Kidney epithelial cell (primary cell): ENCODE data around the gene OR5D16. TPM values are rescaled to one million over a fixed set of nuclear protein-coding genes. Genes with fewer than 3 reads are reported as not detected.
"Not testable (repeated sequence)": the region's sequence is repeated elsewhere in the genome, so short reads cannot be mapped to it uniquely, and the experiment has no call there.

Experiments used
- DNase-seq: peaks from one replicate; pipeline ENCODE4 v3.0.0-alpha.2; 2010; ENCODE audit warnings: low read depth
- H3K27me3 ChIP-seq: 2 replicates; pipeline ENCODE4 v1.6.0; 2011; ENCODE audit warnings: low read length; ENCODE audit not compliant: control insufficient read depth, insufficient read depth
- H3K36me3 ChIP-seq: 2 replicates; pipeline ENCODE4 v1.5.1; 2011; ENCODE audit warnings: low read length; ENCODE audit not compliant: control insufficient read depth, insufficient read depth
- H3K4me3 ChIP-seq: 2 replicates; pipeline ENCODE4 v1.5.1; 2011; ENCODE audit warnings: low read depth, mild to moderate bottlenecking, control low read depth, low read length
- total RNA-seq: library from RNA; depleted of rRNA; stranded (reverse); fragments of >200 nt; gene quantifications from 2 replicates; pipeline ENCODE4 v1.2.3, GENCODE V29; 2015

OR5D16 gene
- total RNA-seq, 1 donor from 2014 or later, result not detected

DNA sequence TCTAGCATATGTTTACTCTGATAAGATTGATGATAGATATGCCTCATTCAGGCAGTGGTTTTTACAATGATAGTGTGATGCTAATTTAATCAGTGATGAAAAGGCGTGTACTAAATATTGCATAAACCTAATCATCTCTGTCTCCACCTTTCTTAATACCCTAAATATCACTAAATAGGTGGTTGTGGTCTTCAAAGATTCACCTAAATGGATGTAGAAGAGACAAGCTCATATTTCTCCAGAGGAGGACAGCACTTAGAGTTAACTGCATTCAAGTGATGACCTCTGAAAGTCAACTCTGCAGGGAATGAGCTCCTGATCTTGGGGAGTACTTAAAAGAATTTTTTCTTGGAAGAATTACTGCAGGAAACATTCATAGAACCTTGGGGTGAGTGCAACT, 44.4 kb downstream of the OR5D16 start, which contains the start of gene TRIM51:
TRIM51 (plus strand) TSS at position 301 of the 400 bp plus-strand sequence. CDS start 2,132 bp downstream, outside the sequence.
- H3K4me3 ChIP-seq, DNase-seq, H3K36me3 ChIP-seq, H3K27me3 ChIP-seq: not testable (repeated sequence)

DNA sequence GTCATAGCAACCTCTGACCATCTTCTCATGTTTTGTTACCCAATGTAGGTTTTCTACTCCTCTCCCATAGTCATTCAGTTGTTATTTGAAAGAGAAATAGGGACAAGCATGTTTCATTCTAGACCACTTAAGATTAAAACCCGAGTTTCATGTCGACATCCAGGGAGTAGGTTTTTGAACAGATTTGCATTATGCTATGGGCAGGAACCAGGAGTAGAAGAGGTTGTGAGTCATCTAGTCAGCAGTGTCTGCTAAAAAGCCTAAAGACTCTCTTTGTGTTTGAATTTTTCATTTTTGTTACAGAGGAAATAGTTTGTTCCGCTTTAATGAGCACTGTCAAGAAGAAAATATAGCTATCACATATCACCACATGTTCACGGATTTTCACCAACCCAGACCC, 46.4 kb downstream of the OR5D16 start:
- H3K27me3 ChIP-seq, DNase-seq, H3K4me3 ChIP-seq, H3K36me3 ChIP-seq: not testable (repeated sequence)

DNA sequence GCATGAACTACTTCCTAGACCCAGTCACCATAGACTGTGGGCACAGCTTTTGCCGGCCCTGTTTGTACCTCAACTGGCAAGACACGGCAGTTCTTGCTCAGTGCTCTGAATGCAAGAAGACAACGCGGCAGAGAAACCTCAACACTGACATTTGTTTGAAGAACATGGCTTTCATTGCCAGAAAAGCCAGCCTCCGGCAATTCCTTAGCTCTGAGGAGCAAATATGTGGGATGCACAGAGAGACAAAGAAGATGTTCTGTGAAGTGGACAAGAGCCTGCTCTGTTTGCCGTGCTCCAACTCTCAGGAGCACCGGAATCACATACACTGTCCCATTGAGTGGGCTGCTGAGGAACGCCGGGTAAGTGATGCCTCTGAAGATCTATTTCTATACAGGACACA, 46.9 kb downstream of the OR5D16 start:
- H3K4me3 ChIP-seq, H3K27me3 ChIP-seq, H3K36me3 ChIP-seq, DNase-seq: not testable (repeated sequence)

Other genes starting within 250 kb of the OR5D16 start
- not detected in 2 replicates for gene OR4C11, start 231.1 kb upstream of the OR5D16 start, total RNA-seq
- gene OR4P4, start 203.6 kb upstream of the OR5D16 start, total RNA-seq, result not detected in 2 replicates
- gene OR4S2, start 190.4 kb upstream of the OR5D16 start, total RNA-seq, result not detected in 2 replicates
- gene OR4C6, start 176.6 kb upstream of the OR5D16 start, total RNA-seq, result not detected in 2 replicates
- not detected in 2 replicates for gene OR5D13, start 65.3 kb upstream of the OR5D16 start, total RNA-seq
- gene OR5D14, start 43.2 kb upstream of the OR5D16 start, total RNA-seq, result not detected in 2 replicates
- gene OR5L1, start 27.4 kb upstream of the OR5D16 start, total RNA-seq, result not detected in 2 replicates
- gene OR5D18, start 19.1 kb upstream of the OR5D16 start, total RNA-seq, result not detected in 2 replicates
- gene OR5L2, start 11.5 kb upstream of the OR5D16 start, total RNA-seq, result not detected in 2 replicates
- not detected in 2 replicates for gene TRIM51, start 44.5 kb downstream of the OR5D16 start, total RNA-seq
- gene OR5W2, start 75.8 kb downstream of the OR5D16 start, total RNA-seq, result not detected in 2 replicates
- not detected in 2 replicates for gene OR5I1, start 97.6 kb downstream of the OR5D16 start, total RNA-seq
- not detected in 2 replicates for gene OR10AG1, start 131.2 kb downstream of the OR5D16 start, total RNA-seq
- not detected in 2 replicates for gene OR5F1, start 155.9 kb downstream of the OR5D16 start, total RNA-seq
- gene OR5AS1, start 188.9 kb downstream of the OR5D16 start, total RNA-seq, result not detected in 2 replicates